Measurements from ENCODE around the gene TTYH3.
"Not testable (repeated sequence)": the region's sequence is repeated elsewhere in the genome, so short reads cannot be mapped to it uniquely, and the experiment has no call there.

TTYH3 gene

DNA sequence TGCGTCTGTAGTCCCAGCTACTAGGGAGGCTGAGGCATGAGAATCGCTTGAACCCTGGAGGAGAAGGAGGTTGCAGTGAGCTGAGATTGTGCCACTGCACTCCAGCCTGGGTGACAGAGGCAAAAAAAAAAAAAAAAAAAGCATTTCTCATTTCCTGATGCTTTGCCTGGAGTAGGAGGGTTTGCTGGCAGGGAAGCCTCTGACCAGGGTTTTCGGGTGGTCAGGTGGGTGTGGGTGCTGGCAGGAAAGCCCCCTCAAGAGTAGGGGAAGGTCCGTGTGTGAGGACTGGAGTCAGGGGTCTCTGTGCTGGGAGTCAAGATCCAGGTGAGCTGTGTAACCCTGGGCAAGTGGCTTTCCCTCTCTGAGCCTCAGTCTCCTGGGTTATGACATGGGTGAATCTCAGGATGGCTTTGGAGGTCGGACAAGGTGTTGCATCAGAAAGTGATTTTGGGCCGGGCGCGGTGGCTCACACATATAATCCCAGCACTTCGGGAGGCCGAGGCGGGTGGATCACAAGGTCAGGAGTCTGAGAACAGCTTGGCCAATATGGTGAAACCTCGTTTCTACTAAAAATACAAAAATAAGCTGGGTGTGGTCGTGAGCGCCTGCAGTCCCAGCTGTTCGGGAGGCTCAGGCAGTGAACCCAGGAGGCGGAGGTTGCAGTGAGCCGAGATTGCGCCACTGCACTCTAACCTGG lies 59.4 kb downstream of the TTYH3 start:
- no peak for DNase-seq

DNA sequence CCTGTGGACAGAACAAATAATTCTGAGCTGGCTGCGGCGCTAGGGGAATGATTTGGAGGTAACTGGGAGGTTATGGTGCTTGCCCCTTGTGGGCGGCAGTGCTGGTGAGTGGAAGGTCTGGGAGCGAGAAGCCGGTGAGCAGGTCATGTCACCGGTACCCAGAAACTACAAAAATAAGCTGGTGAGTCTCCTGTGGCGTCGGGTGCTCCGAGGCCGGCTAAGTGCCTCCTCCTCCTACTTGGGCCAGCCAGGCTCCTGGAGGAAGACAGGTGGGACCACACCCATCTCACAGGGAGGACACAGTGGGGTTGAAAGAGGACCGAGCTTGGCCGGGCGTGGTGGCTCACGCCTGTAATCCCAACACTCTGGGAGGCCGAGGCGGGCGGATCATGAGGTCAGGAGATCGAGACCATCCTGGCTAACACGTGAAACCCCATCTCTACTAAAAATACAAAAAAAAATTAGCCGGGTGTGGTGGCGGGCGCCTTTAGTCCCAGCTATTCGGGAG lies 60.2 kb downstream of the TTYH3 start:
- not testable (repeated sequence) for DNase-seq

DNA sequence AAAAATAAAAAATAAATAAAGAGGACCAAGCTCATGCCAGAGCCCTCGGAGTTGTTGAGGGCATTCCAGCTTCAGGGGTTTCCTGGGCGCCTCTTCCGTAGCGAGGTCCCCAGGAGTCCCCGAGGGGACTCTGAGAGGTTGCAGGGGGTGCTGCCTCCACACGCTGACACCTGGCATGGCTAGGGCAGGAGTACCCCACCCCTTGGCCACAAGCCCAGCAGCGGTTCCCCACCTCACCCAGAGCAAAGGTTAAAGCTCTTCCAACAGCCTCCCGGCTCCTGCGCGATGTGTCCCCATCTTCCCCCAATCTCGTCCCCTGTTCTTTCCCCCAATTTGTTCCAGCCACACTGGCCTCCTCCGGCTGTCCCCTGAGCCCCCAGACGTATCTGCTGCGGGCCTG lies 60.8 kb downstream of the TTYH3 start:
- no peak for DNase-seq

DNA sequence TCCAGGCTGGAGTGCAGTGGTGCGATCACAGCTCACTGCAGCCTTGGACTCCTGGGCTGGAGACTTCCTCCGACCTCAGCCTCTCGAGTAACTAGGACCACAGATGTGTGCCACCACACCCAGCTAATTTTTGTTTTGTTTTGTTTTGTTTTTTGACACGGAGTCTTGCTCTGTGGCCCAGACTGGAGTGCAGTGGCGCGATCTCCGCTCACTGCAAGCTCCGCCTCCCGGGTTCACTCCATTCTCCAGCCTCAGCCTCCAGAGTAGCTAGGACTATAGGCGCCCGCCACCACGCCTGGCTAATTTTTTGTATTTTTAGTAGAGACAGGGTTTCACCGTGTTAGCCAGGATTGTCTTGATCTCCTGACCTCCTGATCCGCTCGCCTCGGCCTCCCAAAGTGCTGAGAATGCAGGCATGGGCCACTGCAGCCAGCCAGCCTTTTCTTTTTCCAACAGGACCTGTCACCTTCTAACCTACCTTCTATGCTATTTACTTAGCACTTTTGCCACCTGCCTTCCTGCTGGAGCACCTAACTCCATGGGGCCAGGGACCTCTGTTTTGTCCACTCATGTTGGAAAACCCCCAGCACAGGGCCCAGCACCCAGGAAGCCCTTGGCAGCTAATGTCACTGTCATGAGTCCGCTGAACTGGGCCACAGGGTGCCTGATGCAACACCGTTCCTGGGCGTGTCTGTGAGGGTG lies 61.8 kb downstream of the TTYH3 start:
- not testable (repeated sequence) for DNase-seq

DNA sequence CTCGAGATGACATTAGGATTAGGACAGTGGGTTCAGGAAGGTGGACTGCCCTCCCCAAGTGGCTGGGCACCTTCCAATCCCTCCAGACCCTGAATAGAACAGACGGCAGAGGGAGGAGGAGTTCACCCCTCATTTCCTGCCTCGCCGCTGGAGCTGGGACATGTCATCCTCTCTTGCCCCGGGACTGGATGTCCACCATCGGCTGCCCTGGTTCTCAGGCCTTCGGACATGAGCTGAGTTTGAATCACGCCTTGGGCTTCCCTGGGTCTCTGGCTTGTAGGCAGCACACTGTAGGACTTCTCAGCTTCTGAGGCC lies 62.3 kb downstream of the TTYH3 start:
- DNase-seq: not testable (repeated sequence)

DNA sequence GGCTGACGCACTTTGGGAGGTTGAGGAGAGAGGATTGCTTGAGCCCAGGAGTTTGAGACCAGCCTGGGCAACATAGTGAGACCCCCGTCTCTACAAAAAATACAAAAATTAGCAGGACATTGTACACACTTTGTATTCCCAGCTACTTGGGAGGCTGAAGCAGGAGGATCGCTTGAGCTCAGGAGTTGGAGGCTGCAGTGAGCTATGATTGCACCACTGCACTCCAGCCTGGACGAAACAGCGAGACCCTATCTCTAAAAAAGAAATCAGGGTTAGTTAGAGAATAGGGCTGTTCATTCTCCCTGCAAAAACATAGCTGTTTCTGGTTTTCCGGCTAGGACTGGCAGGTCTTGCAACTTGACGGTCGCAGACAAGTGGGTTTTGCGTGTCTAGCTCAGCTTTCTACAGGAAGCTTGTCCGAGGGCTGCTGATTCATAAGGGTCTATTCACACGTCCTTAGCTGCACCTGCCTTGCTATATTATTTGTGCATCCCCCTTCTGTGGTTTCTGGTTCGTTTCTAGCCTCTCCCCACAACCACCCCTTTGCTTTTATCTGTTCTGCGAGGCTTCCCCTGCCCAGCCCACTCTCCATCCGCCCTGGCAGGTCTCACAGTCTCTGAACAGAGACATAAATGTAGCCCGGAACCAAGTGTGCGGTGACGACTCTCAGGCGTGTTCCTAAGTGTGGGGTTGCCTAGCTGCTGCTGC lies 66.9 kb downstream of the TTYH3 start:
- peak in 1 of 2 donors; percentile 100 for DNase-seq

DNA sequence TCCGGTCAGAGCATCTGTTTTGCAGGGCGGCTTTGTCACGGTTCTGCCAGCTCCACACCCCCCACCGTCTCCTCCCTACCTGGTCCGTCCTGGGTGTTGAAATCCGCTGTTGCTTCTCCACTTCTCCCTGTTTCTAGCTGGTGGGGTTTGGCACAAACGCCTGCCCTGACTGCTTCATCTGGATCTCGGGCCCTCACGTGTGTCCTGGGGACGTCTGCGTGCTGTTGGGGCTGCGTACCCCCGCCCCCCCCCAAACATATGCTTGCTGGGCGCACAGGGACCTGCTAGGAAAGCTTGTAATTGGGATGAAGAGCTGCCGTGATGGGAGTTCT lies 67.5 kb downstream of the TTYH3 start:
- DNase-seq: no peak

DNA sequence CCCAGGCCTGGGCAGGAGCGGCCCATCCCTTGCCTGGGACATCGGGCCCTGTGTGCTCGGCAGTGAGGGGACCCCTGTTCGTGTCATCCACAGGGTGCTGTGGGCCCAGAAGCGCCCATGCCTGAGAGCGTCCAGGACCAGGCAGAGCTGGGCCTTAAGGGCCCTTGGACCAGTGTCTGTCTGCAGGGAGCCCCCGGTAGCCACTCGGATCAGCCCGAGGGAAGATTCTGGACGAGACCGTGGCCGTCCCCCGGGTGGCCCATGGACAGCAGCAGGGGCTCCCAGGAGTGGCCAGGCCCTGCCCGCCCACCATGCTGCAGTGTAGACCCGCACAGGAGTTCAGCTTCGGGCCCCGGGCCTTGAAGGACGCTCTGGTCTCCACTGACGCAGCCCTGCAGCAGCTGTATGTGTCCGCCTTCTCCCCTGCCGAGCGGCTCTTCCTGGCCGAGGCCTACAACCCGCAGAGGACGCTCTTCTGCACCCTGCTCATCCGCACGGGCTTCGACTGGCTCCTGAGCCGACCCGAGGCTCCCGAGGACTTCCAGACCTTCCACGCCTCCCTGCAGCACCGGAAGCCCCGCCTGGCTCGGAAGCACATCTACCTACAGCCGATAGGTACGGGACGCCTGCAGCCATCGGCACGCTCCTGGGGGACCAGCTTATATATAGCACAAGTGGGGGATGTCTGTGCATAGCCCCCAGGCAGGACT lies 68.5 kb downstream of the TTYH3 start:
- no peak for DNase-seq

DNA sequence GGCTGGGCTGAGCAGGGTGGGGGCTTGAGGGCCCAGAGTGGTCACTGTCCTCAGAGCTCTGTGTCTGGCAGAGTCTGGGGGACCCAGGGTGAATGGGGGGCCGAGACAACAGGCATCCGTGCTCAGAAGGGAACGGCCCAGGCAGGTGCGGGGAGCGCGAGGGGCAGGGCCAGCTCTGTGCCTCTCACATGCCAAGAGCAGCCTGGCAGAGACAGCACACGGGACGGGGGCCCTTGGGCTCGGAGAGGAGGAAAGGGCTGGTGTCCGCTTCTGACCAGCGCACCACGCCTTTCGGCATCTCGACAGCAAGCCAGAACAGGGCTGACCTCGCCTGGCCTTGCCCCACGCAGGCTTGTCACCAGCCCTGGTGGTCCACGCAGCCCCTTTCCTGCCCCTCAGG lies 69.6 kb downstream of the TTYH3 start:
- no peak for DNase-seq

DNA sequence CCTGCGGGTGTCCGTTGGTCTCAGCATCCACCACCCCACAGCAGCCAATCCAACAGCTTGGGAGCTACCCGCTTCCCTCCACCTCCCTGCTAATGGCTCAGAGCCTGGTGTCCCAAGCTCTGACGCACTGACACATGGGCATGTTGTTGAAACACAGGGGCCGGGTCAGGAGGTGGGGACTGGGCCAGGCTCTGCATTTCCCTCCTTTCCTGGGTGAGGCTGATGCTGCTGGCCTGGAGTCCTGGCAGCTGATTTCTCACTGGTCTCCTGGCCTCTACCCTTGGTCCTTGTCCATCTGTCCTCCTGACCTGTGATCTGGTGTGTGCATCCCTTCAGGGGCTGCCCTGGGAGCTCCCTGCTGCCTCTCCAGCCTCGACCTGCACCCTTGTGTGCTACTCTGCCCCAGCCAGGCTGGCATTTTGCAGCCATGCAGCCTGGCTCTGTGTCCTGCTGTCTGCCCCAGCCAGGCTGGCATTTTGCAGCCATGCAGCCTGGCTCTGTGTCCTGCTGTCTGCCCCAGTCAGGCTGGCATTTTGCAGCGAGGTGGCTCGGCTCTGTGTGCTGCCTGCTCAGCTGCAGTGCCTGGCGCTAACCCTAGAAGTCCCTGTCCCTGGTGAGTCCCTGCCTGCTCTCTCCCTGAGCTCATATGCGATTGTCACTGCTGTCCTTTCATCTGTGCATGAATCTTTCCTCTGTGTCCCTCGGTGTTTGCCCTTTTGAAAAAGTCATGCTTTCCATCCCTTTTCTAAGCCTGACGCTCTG lies 70.2 kb downstream of the TTYH3 start:
- DNase-seq: no peak

DNA sequence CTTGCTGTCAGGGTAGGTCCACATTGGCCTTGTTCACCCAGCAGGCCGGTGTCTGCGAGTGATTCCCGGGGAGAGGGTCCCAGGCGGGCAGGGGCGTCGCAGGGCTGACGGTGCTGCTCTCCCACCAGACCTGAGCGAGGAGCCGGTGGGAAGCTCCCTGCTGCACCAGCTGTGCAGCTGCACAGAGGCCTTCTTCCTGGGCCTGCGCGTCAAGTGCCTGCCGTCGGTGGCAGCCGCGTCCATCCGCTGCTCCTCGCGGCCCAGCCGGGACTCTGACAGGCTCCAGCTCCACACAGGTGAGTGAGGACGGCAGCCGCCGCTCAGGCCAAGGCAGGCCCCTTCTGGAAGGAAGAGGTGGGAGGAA lies 70.8 kb downstream of the TTYH3 start:
- DNase-seq: no peak

DNA sequence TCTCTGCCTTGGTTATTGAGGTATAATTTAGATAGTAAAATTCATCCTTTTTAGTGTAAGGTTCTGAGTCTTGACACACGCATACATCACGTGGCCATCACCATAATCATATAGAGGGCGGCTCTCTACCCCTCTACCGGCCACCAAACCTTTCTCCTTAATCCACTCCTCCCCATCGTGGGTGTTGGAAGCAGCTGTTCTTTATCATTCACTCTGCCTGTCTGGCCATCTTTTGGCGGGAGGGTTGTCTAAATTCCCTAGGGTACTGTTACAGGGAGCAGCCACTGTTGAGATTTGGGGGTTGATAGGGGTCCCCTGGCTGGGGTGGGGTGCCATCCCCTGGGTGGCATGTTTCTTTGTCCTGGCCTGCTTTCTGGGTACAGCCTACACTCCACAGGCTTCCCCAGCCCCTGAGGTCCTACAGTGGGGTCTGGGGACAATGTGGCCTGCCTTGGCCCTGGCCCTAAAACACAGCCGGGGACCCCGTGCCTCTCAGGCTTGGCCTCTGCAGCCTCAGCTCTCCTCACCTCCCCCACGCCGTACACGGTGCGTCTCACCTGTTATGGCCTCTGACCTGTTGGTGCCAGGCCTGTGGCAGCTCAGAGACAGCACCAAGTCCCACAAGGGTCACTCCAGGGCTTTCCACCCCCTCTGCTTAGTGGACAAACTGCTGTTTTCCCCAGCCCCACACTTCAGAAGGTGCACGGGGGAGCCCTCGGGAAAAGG lies 73.7 kb downstream of the TTYH3 start:
- no peak for DNase-seq

DNA sequence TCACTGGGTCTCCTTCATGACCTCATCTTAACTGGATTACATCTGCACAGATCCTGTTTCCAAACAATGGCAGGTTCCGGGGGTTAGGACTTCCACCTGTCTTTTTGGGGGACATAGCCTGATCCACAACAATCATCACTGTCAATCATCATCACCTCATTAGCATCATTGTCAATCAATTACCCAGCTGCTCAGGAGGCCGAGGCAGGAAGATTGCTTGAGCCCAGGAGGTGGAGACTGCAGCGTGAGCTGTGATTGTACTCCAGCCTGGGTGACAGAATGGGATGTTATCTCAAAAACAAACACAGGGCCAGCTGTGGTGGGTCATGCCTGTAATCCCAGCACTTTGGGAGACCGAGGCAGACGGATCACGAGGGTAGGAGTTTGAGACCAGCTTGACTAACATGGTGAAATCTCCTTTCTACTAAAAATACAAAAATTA lies 74.9 kb downstream of the TTYH3 start:
- no peak for DNase-seq

DNA sequence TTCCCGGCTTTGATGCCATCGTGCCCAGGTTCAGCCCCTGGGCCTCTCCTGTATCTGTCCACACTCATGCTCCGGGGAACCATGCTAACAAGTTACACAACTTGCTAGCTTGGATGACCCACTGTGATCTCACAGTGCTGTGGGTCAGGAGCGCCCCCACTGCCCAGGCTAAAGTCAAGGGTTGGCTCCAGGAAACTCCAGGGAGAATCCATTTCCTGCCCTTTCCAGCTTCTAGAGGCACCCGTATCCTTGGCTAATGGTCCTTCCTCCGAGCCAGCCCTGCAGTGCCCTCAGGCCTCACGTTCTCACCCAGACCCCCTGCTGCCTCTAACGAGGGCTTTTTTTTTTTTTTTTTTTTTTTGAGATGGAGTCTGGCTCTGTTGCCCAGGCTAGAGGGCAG lies 75.7 kb downstream of the TTYH3 start:
- DNase-seq: no peak

DNA sequence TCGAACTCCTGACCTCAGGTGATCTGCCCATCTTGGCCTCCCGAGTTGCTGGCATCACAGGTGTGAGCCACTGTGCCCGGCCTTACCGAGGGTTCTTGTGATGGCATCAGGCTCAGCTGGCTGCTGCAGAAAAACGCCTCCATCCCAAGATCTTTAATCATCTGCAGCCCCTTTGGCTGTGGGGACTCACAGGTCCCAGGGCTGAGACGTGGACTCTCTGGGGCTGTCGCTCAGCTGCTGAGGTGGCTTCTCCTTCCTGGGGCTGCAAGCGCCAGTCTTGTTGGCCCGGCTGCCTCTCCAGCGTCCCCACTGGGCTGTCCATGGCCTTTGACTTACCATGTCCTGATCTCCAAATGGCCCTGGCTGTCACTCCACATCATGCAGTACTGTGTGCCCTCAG lies 76.3 kb downstream of the TTYH3 start:
- no peak for DNase-seq

DNA sequence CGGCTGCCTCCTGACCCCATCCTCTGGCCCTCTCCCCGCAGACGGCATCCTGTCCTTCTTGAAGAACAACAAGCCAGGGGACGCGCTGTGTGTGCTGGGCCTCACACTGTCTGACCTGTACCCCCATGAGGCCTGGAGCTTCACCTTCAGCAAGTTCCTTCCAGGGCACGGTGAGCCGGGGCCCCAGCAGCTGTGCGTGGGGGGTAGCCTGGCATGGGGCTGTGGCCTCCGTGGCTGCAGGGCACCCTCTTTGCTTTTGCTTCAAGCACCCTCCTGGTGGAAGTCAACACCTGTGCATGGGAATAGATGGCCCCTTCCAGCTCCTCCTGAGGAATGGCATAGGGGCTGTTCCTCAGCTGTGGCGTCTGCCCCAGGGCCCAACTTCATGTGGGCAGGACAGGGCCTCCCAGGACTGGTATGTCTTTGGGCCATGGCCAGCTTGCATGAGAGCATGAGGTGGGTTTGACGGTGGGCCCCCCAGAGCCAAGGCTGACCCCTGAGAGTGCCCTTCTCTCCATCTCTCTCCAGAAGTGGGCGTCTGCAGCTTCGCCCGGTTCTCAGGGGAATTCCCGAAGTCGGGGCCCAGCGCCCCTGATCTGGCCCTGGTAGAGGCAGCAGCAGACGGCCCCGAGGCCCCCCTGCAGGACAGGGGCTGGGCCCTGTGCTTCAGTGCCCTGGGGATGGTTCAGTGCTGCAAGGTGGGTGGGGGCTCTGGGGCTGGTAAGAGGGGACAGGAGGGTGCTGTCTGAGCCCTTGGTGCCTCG lies 76.9 kb downstream of the TTYH3 start:
- no peak for DNase-seq

DNA sequence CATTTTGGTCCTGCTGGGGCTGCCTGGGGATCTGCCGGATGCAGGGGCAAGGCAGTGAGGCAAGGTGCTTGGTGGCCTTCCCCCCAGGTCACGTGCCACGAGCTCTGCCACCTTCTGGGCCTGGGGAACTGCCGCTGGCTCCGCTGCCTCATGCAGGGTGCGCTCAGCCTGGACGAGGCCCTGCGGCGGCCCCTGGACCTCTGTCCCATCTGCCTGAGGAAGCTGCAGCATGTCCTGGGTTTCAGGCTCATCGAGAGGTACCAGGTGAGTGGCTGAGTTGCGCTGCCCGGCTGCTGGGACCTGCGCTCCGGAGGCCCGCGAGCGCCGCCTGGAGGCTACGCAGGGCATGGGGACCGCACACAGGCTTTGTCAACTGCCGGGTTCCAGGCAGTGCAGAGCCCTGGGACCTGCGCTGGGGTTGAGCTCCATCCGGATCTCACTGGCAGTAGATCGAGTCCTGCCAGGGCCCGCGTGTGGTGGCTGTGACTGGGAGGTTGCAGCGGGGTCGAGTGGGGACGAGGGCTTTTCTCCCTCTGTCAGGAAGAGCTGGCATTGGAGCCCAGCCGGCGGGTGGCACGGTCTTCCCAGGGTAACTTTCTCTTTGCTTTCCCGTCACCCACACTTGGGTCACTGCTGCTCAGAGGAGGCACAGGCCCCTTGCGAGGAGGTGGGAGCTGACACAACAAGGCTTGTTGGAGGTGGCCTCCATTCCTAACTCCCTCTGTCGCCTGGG lies 77.9 kb downstream of the TTYH3 start:
- peak; percentile 29 to 58 for DNase-seq

DNA sequence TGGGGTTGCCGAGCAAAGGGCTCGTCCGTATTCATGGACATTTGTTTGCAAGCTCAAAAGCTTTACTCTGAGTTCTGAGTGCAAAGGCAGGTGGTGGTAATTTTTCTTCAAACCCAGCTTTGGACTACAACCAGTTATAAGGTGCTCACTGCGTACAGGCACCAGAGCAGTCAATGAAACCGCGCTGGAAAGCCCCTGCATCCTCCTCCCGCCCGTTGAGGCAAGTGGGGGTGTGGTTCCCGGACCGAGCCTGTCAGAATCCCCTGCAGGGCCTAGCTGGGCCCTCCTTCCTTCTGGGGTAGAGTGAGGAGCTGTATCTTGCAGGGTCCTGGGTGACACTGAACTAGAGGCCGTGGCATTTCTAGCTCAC lies 78.5 kb downstream of the TTYH3 start:
- DNase-seq: no peak

DNA sequence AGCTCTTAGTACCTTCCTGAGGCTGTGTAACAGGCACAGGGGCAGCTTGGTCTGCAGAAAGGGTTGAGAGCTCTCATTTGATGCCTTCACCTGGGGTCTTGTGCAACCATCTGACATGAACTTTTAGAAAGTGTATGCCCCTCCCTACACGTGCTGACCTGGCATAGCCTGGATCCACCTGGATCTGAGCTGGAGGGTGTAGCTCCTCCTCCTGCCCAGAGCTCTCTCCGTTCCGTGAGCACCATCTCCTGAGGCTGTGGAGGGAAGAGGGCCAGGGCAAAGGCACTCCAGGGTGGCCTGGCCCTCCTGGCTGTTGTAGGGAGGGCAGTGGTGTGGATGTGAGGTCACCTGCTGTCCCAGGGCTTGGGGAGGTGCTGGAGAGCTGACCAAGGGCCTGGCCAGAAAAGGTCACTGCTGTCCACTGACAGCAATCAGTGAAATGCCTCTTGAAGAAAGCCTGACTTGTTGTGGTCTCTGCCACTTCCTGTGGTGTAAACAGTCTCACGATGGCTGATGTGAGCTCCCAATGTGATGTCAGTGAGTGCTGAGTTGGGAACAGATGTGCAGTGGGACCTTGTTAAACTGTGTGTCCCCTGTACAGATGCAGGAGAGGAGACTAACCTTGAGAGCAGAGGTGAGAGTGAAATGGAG lies 79.2 kb downstream of the TTYH3 start:
- peak in 1 of 2 donors; percentile 54 for DNase-seq

All from bone marrow (tissue), 2 donors.